Esophagus muscularis mucosa (tissue), 4 donors: Measurements from ENCODE around the gene WEE1. TPM values are rescaled to one million over a fixed set of nuclear protein-coding genes. Genes with fewer than 3 reads are reported as not detected.
A peak's percentile ranks its signal among the peaks of the same experiment; 100 is the strongest.

Source experiments
- DNase-seq: peaks from one replicate; pipeline ENCODE4 v3.0.0-alpha.2; 2017; ENCODE audit errors: extremely low spot score
- H3K27ac ChIP-seq, 4 donors: fragments of 200-600 bp; sonication (generic); replicated peaks in 1 of 4; 1 replicate in 3 of 4; 2 replicates in 1 of 4; pipeline ENCODE4 v1.5.1; 2016 to 2019; ENCODE audit warnings: mild to moderate bottlenecking in 1 of 4
- H3K27me3 ChIP-seq, 4 donors: fragments of 200-600 bp; sonication (generic); one replicate each; pipeline versions ENCODE4 v1.5.1 to v1.6.0; 2016 to 2019
- H3K36me3 ChIP-seq, 4 donors: fragments of 200-600 bp; sonication (generic); one replicate each; pipeline ENCODE4 v1.5.1; 2016 to 2019
- H3K4me1 ChIP-seq, 4 donors: fragments of 200-600 bp; sonication (generic); one replicate each; pipeline ENCODE4 v1.5.1; 2016 to 2019
- H3K4me3 ChIP-seq, 4 donors: fragments of 200-600 bp; sonication (generic); 1 replicate in 2 of 4; 2 replicates in 2 of 4; pipeline ENCODE4 v1.5.1; 2016 to 2019; ENCODE audit warnings: mild to moderate bottlenecking in 4 of 4, moderate library complexity in 1 of 4
- H3K9me3 ChIP-seq, 4 donors: fragments of 200-600 bp; sonication (generic); 1 replicate in 3 of 4; 2 replicates in 1 of 4; pipeline ENCODE4 v1.5.1; 2016 to 2019
- CTCF ChIP-seq, 3 experiments: fragments of 200-600 bp in 2 of 3; fragments of 450-650 bp in 1 of 3; sonication (generic) in 2 of 3; IDR thresholded peaks; one replicate each; pipeline ENCODE4 v1.5.1; 2017 to 2019; ENCODE audit warnings: antibody characterized with exemption in 3 of 3, mild to moderate bottlenecking in 2 of 3, moderate library complexity in 1 of 3
- EP300 ChIP-seq: sonication (generic); formaldehyde crosslinking; IDR thresholded peaks from one replicate; pipeline ENCODE4 v1.6.1; 2017; ENCODE audit warnings: antibody characterized with exemption
- POLR2A ChIP-seq: fragments of 450-650 bp; IDR thresholded peaks from one replicate; pipeline ENCODE4 v1.6.1; 2017; ENCODE audit warnings: antibody characterized with exemption, moderate library complexity, mild to moderate bottlenecking, low read depth
- POLR2AphosphoS5 ChIP-seq, 2 donors: sonication (generic); formaldehyde crosslinking; IDR thresholded peaks; one replicate each; pipeline ENCODE4 v1.6.1; 2017; ENCODE audit warnings: antibody characterized with exemption in 2 of 2
- WGBS: methylation state at CpG from one replicate; pipeline ENCODE4 v1.1.5; 2018; 5-methylcytosine and 5-hydroxymethylcytosine counted together
- intact Hi-C: fragments of 100-400 bp; cut with DNase I; formaldehyde crosslinking; loops from one replicate; pipeline ENCODE4 v1.15.1; 2023
- total RNA-seq, 4 donors: library from RNA; depleted of rRNA; stranded (reverse); fragments of >200 nt; gene quantifications; one replicate each; pipeline versions ENCODE4 v1.1.0 to v1.2.1, GENCODE V29; 2016

WEE1 gene
- total RNA-seq, 4 donors from 2014 or later: 34.5 to 55.6 (median 41.6) TPM

- intact Hi-C loops: loop anchor here (5.0 kb wide), 1 partner anchor 34 kb away; no protein-coding TSS in a partner anchor
- H3K36me3 ChIP-seq: no peaks in the 10 kb centered on the region
- 72% methylated on average over 3 of the region's 3 CpGs for WGBS
- peak overlapping the region; percentile 90 to 97 (median 92) for H3K27ac ChIP-seq
- H3K4me1 ChIP-seq: peaks cover 47 to 60% (median 51%) of the 10 kb centered on the region in 4 donors
- H3K9me3 ChIP-seq: peaks cover 0 to 3% (median 0%) of the 10 kb centered on the region in 4 donors
- no peak overlapping the region for H3K4me3 ChIP-seq
- no peak for TF ChIP-seq EP300
- no peak for TF ChIP-seq CTCF (IDR thresholded peaks at IDR 0.05)
- no peak for TF ChIP-seq POLR2A
- no peak for TF ChIP-seq POLR2AphosphoS5 (IDR thresholded peaks at IDR 0.05)
- no peak for DNase-seq
- H3K27me3 ChIP-seq: no peaks in the 10 kb centered on the region
Observed at GRCh38 chr11:9566561-9567063, 6.9 kb upstream of the WEE1 start.

- Histone ChIP-seq H3K27ac (peak overlapping the region; percentile 90 to 97 (median 92)), H3K36me3 (no peaks in the 10 kb centered on the region), H3K4me3 (no peak overlapping the region), H3K4me1 (peaks cover 52 to 68% (median 56%) of the 10 kb centered on the region in 4 donors), H3K9me3 (no peaks in the 10 kb centered on the region), H3K27me3 (no peaks in the 10 kb centered on the region)
- DNase-seq: no peak
- intact Hi-C loops: loop anchor here (5.0 kb wide), 1 partner anchor 35 kb away; no protein-coding TSS in a partner anchor
- TF ChIP-seq EP300 (no peak), CTCF (IDR thresholded peaks at IDR 0.05) (no peak), POLR2AphosphoS5 (IDR thresholded peaks at IDR 0.05) (no peak), POLR2A (no peak)
- 91% methylated on average over 5 of the region's 5 CpGs for WGBS
Observed at GRCh38 chr11:9567401-9567800, 6.1 kb upstream of the WEE1 start.

GRCh38 chr11:9568161-9568853 lies 5.2 kb upstream of the WEE1 start:
- H3K27ac ChIP-seq: peak overlapping the region; percentile 90 to 97 (median 92)
- H3K27me3 ChIP-seq: no peaks in the 10 kb centered on the region
- no peaks in the 10 kb centered on the region for H3K9me3 ChIP-seq
- 49% methylated on average over 8 of the region's 8 CpGs for WGBS
- H3K4me3 ChIP-seq: peak overlapping the region in 1 of 4 donors; percentile 31
- intact Hi-C loops: loop anchor here (5.0 kb wide), 1 partner anchor 36 kb away; no protein-coding TSS in a partner anchor
- DNase-seq: no peak
- TF ChIP-seq CTCF (IDR thresholded peaks at IDR 0.05): no peak
- TF ChIP-seq EP300: no peak
- TF ChIP-seq POLR2AphosphoS5 (IDR thresholded peaks at IDR 0.05): no peak
- TF ChIP-seq POLR2A: no peak
- H3K4me1 ChIP-seq: peaks cover 52 to 70% (median 60%) of the 10 kb centered on the region in 4 donors
- no peaks in the 10 kb centered on the region for H3K36me3 ChIP-seq

GRCh38 chr11:9568854-9569587 lies 4.4 kb upstream of the WEE1 start:
- DNase-seq: no peak
- Histone ChIP-seq H3K27ac (peak overlapping the region; percentile 90 to 97 (median 92)), H3K9me3 (no peaks in the 10 kb centered on the region), H3K27me3 (no peaks in the 10 kb centered on the region), H3K4me1 (peaks cover 52 to 70% (median 60%) of the 10 kb centered on the region in 4 donors), H3K4me3 (peak overlapping the region; percentile 8 to 36 (median 29)), H3K36me3 (no peaks in the 10 kb centered on the region)
- intact Hi-C loops: loop anchor here (5.0 kb wide), 1 partner anchor 37 kb away; no protein-coding TSS in a partner anchor
- peak in 1 of 3 experiments; percentile 5 for TF ChIP-seq CTCF (IDR thresholded peaks at IDR 0.05)
- TF ChIP-seq POLR2AphosphoS5 (IDR thresholded peaks at IDR 0.05): peak; percentile 72 to 92
- TF ChIP-seq POLR2A: no peak
- TF ChIP-seq EP300: no peak
- WGBS: 16% methylated on average over 7 of the region's 7 CpGs
